ENCODE data around the gene TCERG1L.

DNA sequence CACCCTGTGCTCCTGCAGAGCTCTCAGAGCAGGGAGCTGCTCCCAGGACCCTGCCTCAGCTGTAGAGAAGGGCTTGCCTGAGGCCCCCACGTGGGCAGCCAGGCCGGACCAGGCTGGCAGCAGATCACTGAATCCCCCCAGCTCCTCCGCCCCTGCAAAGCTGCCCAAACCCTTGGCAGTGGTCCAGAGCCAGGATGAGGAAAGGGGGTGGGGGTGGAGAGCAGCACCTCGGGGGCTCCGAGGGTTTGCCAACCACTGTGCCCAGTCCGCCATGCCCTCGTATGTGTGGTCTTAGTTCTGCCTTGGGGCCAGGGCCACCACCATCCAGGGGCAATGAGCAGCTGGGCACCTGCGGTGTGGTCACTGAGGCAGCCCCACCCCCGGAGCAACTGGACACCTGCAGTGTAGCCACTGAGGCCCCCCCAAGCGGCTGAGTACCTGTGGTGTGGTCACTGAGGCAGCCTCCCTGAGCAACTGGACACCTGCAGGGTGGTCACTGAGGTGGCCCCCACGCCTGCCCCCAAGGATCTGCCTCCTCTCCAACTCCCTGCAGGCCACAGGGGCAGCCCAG lies 90.8 kb downstream of the TCERG1L start:
- TF ChIP-seq, protein P1, sequence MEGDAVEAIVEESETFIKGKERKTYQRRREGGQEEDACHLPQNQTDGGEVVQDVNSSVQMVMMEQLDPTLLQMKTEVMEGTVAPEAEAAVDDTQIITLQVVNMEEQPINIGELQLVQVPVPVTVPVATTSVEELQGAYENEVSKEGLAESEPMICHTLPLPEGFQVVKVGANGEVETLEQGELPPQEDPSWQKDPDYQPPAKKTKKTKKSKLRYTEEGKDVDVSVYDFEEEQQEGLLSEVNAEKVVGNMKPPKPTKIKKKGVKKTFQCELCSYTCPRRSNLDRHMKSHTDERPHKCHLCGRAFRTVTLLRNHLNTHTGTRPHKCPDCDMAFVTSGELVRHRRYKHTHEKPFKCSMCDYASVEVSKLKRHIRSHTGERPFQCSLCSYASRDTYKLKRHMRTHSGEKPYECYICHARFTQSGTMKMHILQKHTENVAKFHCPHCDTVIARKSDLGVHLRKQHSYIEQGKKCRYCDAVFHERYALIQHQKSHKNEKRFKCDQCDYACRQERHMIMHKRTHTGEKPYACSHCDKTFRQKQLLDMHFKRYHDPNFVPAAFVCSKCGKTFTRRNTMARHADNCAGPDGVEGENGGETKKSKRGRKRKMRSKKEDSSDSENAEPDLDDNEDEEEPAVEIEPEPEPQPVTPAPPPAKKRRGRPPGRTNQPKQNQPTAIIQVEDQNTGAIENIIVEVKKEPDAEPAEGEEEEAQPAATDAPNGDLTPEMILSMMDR (IDR thresholded peaks at IDR 0.05) = no peak
- no peak for TF ChIP-seq POLR2A (IDR thresholded peaks at IDR 0.05)
